ENCODE results near the gene IL1R1. TPM values are rescaled to one million over a fixed set of nuclear protein-coding genes. Genes with fewer than 3 reads are reported as not detected.

The IL1R1 gene
- total and polyA plus RNA-seq, 2 of the 4 experiments (the other 2 are of a cell fraction): 6.5 to 13.8 TPM

- intact Hi-C loops (cut with micrococcal nuclease): no loop called here
- no peak overlapping the region for H3K27ac ChIP-seq (ENCODE audit: insufficient read depth, low read length)
- no peak overlapping the region for H2BK20ac ChIP-seq (ENCODE audit: low read depth, low read length)
- no peak overlapping the region for H3K56ac ChIP-seq (ENCODE audit: extremely low read depth, insufficient read depth, low read length)
- H4K5ac ChIP-seq (ENCODE audit: low read depth, low read length): no peak overlapping the region
- H3K36me3 ChIP-seq (ENCODE audit: control insufficient read depth, insufficient read depth, low read length): peaks cover 51% of the 10 kb centered on the region
- no peak overlapping the region for H2AK5ac ChIP-seq (ENCODE audit: low read depth, low read length)
- no peak overlapping the region for H3K4me3 ChIP-seq (ENCODE audit: insufficient read depth, low read depth, low read length)
- no peak for TF ChIP-seq SMC3 (IDR thresholded peaks at IDR 0.05; ENCODE audit: low read depth, low read length)
- TF ChIP-seq POLR2A (IDR thresholded peaks at IDR 0.05; ENCODE audit: low read depth, low read length): no peak
- H4K91ac ChIP-seq (ENCODE audit: insufficient read depth, low read depth, low read length): no peak overlapping the region
- H3K9ac ChIP-seq (ENCODE audit: low read depth, low read length): no peak overlapping the region
- no peak overlapping the region for H2BK5ac ChIP-seq (ENCODE audit: low read depth, low read length, poor library complexity, severe bottlenecking)
- H3K4ac ChIP-seq (ENCODE audit: low read depth, low read length): no peak overlapping the region
- no peaks in the 10 kb centered on the region for H3K4me1 ChIP-seq (ENCODE audit: control insufficient read depth, insufficient read depth, low read length)
- H2BK15ac ChIP-seq (ENCODE audit: low read depth, low read length): no peak overlapping the region
- no peak overlapping the region for H3K18ac ChIP-seq (ENCODE audit: low read depth, low read length)
- H3K23ac ChIP-seq (ENCODE audit: low read depth, low read length): no peak overlapping the region
- H3K27me3 ChIP-seq (ENCODE audit: control insufficient read depth, insufficient read depth, low read length): no peaks in the 10 kb centered on the region
- in situ Hi-C loops (cut with MboI; ENCODE audit: low sequenced_read_pairs): loop anchor here (10.0 kb wide), 2 partner anchors 273 to 287 kb away; no protein-coding TSS in a partner anchor
- DNase-seq: no peak
- no TSS peak for BruUV-seq (replicated peaks)
- no peaks in the 10 kb centered on the region for H3K9me3 ChIP-seq (ENCODE audit: control insufficient read depth, insufficient read depth, low read length)
- dilution Hi-C loops (cut with HindIII; ENCODE audit: low sequenced_read_pairs, unreplicated experiment): loop anchor here (25.0 kb wide), 1 partner anchor 160 kb away; no protein-coding TSS in a partner anchor
- no peak overlapping the region for H2AFZ ChIP-seq (replicated peaks; ENCODE audit: low read length, poor library complexity)
- ChIA-PET POLR2A (ENCODE audit: unreplicated experiment) (no interaction called here), CTCF (interaction anchor here (0.6 kb wide), 2 partner anchors 138 to 159 kb away, joined by 3 to 8 read pairs; no protein-coding TSS in a partner anchor)
- WGBS, 2 experiments (ENCODE audit: extremely low coverage in 2 of 2, insufficient read length in 1 of 2): 100% methylated on average over 1 of the region's 5 CpGs; no CpG with 5 or more reads in 1 of the 2 experiments
- no peak for ATAC-seq (ENCODE audit: low read depth)
- H3K14ac ChIP-seq (replicated peaks; ENCODE audit: low read depth, low read length): no peak overlapping the region
- no peak overlapping the region for H3K4me2 ChIP-seq (ENCODE audit: low read depth, low read length)
- no peak overlapping the region for H2BK120ac ChIP-seq (ENCODE audit: low read depth, low read length)
- H4K8ac ChIP-seq (ENCODE audit: low read depth in 2 of 2, low read length in 2 of 2): no peak overlapping the region
- H2AK9ac ChIP-seq (replicated peaks; ENCODE audit: low read depth, low read length, poor library complexity): no peak overlapping the region
- H3K9me1 ChIP-seq (ENCODE audit: insufficient read depth, low read length): peaks cover 3% of the 10 kb centered on the region; the same call in 1 of the 2 replicates
- H4K20me1 ChIP-seq (ENCODE audit: insufficient read depth, low read length): no peaks in the 10 kb centered on the region
- no peaks in the 10 kb centered on the region for H3K79me1 ChIP-seq (ENCODE audit: low read depth in 1 of 2, low read length in 2 of 2)
These were observed 29.4 kb downstream of the IL1R1 start for GRCh38 chr2:102171946-102172345.

Measured in IMR-90 (cell line).